ENCODE data around the gene CIITA.
A peak's percentile ranks its signal among the peaks of the same experiment; 100 is the strongest.

CIITA gene

GRCh38 chr16:10935226-10935915 is 58.4 kb downstream of the CIITA start:
- Histone ChIP-seq H3K4me1 (ENCODE audit: control insufficient read depth, insufficient read depth, low read length, poor library complexity, severe bottlenecking) (peaks cover 37% of the 10 kb centered on the region), H3K27ac (ENCODE audit: insufficient read depth, low read length, poor library complexity, severe bottlenecking) (no peak overlapping the region), H3K4me3 (ENCODE audit: insufficient read depth, low read depth, low read length, poor library complexity, severe bottlenecking) (no peak overlapping the region), H3K27me3 (replicated peaks; ENCODE audit: control insufficient read depth, insufficient read depth, low read length, poor library complexity, severe bottlenecking) (no peaks in the 10 kb centered on the region), H3K36me3 (ENCODE audit: control insufficient read depth, insufficient read depth, low read length) (peaks cover 23% of the 10 kb centered on the region), H3K9me3 (ENCODE audit: control insufficient read depth, low read length) (no peaks in the 10 kb centered on the region)
- DNase-seq: no peak

DNA sequence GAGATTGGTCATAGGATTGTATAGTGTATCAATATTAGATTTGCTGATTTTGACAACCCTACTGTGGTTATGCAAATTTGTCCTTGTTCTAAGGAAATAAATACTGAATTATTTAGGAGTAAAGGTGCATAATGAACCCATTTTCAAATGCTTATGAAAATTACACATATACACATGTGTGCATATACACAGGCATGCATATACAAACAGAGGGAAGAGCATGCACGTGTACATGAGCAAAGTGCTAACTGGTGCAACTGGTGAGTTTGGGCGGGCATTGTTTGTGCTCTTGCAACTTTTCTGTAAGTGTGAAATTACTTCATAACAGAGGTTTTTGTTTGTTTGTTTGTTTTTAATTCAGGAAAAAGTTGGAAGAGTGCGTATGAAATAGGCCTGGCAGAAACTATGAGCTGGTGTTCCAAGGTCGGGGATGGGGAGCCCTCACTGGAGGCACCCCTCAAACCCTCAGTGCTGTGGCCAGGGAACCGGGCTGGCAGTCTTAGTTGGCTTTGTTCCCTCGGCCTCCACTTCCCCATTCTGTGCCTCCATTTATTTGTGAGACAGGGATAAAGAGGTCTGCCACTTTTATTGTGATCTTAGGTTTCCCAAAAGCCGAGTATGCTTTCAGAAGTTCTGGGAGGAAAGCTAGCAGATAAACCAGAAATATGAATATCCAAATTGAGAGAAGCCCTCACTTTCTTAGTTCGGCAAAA is 59.4 kb downstream of the CIITA start:
- Histone ChIP-seq H3K27me3 (replicated peaks; ENCODE audit: control insufficient read depth, insufficient read depth, low read length, poor library complexity, severe bottlenecking) (no peaks in the 10 kb centered on the region), H3K4me1 (ENCODE audit: control insufficient read depth, insufficient read depth, low read length, poor library complexity, severe bottlenecking) (peaks cover 47% of the 10 kb centered on the region), H3K27ac (ENCODE audit: insufficient read depth, low read length, poor library complexity, severe bottlenecking) (no peak overlapping the region), H3K4me3 (ENCODE audit: insufficient read depth, low read depth, low read length, poor library complexity, severe bottlenecking) (no peak overlapping the region), H3K36me3 (ENCODE audit: control insufficient read depth, insufficient read depth, low read length) (peaks cover 18% of the 10 kb centered on the region), H3K9me3 (ENCODE audit: control insufficient read depth, low read length) (no peaks in the 10 kb centered on the region)
- no peak for DNase-seq

GRCh38 chr16:10937068-10937859 is 60.3 kb downstream of the CIITA start:
- H3K4me3 ChIP-seq (ENCODE audit: insufficient read depth, low read depth, low read length, poor library complexity, severe bottlenecking): peak overlapping the region; percentile 33
- H3K27me3 ChIP-seq (replicated peaks; ENCODE audit: control insufficient read depth, insufficient read depth, low read length, poor library complexity, severe bottlenecking): no peaks in the 10 kb centered on the region
- no peaks in the 10 kb centered on the region for H3K9me3 ChIP-seq (ENCODE audit: control insufficient read depth, low read length)
- peaks cover 47% of the 10 kb centered on the region for H3K4me1 ChIP-seq (ENCODE audit: control insufficient read depth, insufficient read depth, low read length, poor library complexity, severe bottlenecking)
- DNase-seq: no peak
- peaks cover 9% of the 10 kb centered on the region for H3K36me3 ChIP-seq (ENCODE audit: control insufficient read depth, insufficient read depth, low read length)
- no peak overlapping the region for H3K27ac ChIP-seq (ENCODE audit: insufficient read depth, low read length, poor library complexity, severe bottlenecking)

DNA sequence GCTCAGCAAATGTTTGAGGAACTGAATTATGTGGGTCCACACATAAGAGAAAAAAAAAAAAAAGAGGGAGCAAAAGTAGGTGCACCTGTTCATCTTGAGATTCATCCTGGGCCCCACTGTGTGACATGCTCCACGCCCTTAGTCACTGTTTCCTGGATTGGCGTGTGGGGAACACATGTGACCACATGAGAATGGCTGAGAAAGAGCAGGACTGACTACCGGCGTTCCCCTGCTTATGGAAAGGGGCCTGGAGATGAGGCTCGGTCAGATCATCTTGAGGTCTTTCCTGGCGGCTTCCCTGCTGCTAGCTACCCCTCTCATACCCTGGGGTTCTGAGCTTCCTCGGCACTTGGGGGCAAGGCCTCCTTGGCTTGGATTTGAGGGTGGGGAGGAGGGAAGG is 61.3 kb downstream of the CIITA start:
- H3K27ac ChIP-seq (ENCODE audit: insufficient read depth, low read length, poor library complexity, severe bottlenecking): no peak overlapping the region
- no peaks in the 10 kb centered on the region for H3K9me3 ChIP-seq (ENCODE audit: control insufficient read depth, low read length)
- H3K36me3 ChIP-seq (ENCODE audit: control insufficient read depth, insufficient read depth, low read length): peaks cover 8% of the 10 kb centered on the region
- DNase-seq: no peak
- peaks cover 52% of the 10 kb centered on the region for H3K4me1 ChIP-seq (ENCODE audit: control insufficient read depth, insufficient read depth, low read length, poor library complexity, severe bottlenecking)
- H3K4me3 ChIP-seq (ENCODE audit: insufficient read depth, low read depth, low read length, poor library complexity, severe bottlenecking): no peak overlapping the region
- H3K27me3 ChIP-seq (replicated peaks; ENCODE audit: control insufficient read depth, insufficient read depth, low read length, poor library complexity, severe bottlenecking): no peaks in the 10 kb centered on the region

DNA sequence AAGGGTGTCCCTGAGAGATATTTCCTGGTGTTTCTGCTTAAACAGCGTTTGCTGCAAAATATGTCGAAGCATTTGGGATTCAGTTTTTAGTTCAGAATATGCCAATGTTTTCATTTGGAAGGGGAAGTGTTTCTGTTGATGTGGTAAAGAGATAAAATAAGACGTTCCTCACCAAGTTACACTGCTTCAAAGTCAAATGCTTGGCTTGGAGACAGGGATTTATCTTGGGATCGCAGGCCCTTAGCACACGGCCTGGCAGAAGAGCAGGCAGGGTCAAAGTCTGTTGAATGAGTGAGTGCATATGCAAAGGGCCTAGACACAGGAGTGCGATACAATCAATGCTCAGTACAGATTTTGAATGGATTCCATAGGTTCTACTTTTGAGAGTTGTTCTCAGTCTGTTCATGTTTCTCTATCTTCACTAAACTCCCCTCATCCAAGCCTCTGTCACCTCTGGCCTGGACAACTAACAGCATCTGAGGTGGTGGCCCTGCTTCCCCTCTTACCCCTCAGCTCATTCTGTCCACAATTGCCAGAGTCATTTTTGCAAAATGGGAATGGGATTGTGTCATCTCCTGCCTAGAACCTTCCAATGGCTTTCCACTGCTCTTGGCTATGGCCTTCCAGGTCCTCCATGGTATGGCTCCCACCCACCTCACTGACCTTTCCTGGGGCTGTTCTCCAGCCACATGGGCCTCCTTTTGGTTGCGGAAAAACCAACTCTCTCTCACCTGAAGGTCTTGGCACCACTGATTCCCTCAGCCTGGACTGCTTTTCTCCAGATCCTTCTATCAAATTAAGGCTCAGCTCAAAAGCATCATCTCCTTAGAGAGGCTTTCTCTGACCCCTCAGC is 62.0 kb downstream of the CIITA start:
- no peak overlapping the region for H3K27ac ChIP-seq (ENCODE audit: insufficient read depth, low read length, poor library complexity, severe bottlenecking)
- peak overlapping the region; percentile 4 for H3K4me3 ChIP-seq (ENCODE audit: insufficient read depth, low read depth, low read length, poor library complexity, severe bottlenecking)
- H3K4me1 ChIP-seq (ENCODE audit: control insufficient read depth, insufficient read depth, low read length, poor library complexity, severe bottlenecking): peaks cover 52% of the 10 kb centered on the region
- H3K36me3 ChIP-seq (ENCODE audit: control insufficient read depth, insufficient read depth, low read length): peaks cover 2% of the 10 kb centered on the region
- no peaks in the 10 kb centered on the region for H3K9me3 ChIP-seq (ENCODE audit: control insufficient read depth, low read length)
- no peaks in the 10 kb centered on the region for H3K27me3 ChIP-seq (replicated peaks; ENCODE audit: control insufficient read depth, insufficient read depth, low read length, poor library complexity, severe bottlenecking)
- DNase-seq: no peak

DNA sequence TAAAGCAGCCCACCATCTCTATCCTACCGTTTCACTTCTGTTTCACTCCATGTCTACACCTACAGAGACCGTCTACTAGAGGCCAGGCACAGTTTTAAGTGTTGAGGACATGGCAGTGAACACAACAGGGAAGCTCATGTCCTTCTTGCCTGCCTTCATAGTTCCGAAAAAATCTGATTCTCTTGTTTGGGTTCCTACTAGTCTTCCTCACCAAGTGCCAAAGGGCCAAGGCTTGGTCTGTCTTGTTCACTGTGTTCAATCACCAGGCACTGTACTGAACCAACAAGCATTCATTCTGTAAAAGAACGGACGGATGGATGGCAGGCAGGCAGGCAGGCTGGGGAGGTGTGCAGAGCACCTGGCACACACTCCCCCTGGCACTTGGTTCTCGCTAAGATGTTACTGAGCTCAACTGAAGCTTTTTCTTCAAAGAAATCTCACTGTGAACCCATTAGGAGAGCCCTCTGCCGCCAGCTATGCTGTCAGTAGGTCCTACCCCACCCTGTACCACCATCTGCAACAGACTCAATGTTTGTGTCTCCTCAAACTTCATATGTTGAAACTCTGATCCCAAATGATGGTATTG is 62.7 kb downstream of the CIITA start:
- peaks cover 50% of the 10 kb centered on the region for H3K4me1 ChIP-seq (ENCODE audit: control insufficient read depth, insufficient read depth, low read length, poor library complexity, severe bottlenecking)
- H3K27me3 ChIP-seq (replicated peaks; ENCODE audit: control insufficient read depth, insufficient read depth, low read length, poor library complexity, severe bottlenecking): no peaks in the 10 kb centered on the region
- peak overlapping the region; percentile 63 for H3K4me3 ChIP-seq (ENCODE audit: insufficient read depth, low read depth, low read length, poor library complexity, severe bottlenecking)
- no peaks in the 10 kb centered on the region for H3K36me3 ChIP-seq (ENCODE audit: control insufficient read depth, insufficient read depth, low read length)
- DNase-seq: no peak
- no peak overlapping the region for H3K27ac ChIP-seq (ENCODE audit: insufficient read depth, low read length, poor library complexity, severe bottlenecking)
- H3K9me3 ChIP-seq (ENCODE audit: control insufficient read depth, low read length): no peaks in the 10 kb centered on the region

GRCh38 chr16:10940501-10941079 is 63.6 kb downstream of the CIITA start:
- peak overlapping the region; percentile 33 for H3K27ac ChIP-seq (ENCODE audit: insufficient read depth, low read length, poor library complexity, severe bottlenecking)
- H3K9me3 ChIP-seq (ENCODE audit: control insufficient read depth, low read length): no peaks in the 10 kb centered on the region
- no peaks in the 10 kb centered on the region for H3K36me3 ChIP-seq (ENCODE audit: control insufficient read depth, insufficient read depth, low read length)
- no peaks in the 10 kb centered on the region for H3K27me3 ChIP-seq (replicated peaks; ENCODE audit: control insufficient read depth, insufficient read depth, low read length, poor library complexity, severe bottlenecking)
- DNase-seq: no peak
- H3K4me1 ChIP-seq (ENCODE audit: control insufficient read depth, insufficient read depth, low read length, poor library complexity, severe bottlenecking): peaks cover 58% of the 10 kb centered on the region
- peak overlapping the region; percentile 63 for H3K4me3 ChIP-seq (ENCODE audit: insufficient read depth, low read depth, low read length, poor library complexity, severe bottlenecking)

GRCh38 chr16:10941127-10941933 is 64.3 kb downstream of the CIITA start:
- peak overlapping the region; percentile 63 for H3K4me3 ChIP-seq (ENCODE audit: insufficient read depth, low read depth, low read length, poor library complexity, severe bottlenecking)
- DNase-seq: no peak
- H3K9me3 ChIP-seq (ENCODE audit: control insufficient read depth, low read length): no peaks in the 10 kb centered on the region
- no peaks in the 10 kb centered on the region for H3K36me3 ChIP-seq (ENCODE audit: control insufficient read depth, insufficient read depth, low read length)
- peak overlapping the region; percentile 55 for H3K27ac ChIP-seq (ENCODE audit: insufficient read depth, low read length, poor library complexity, severe bottlenecking)
- H3K4me1 ChIP-seq (ENCODE audit: control insufficient read depth, insufficient read depth, low read length, poor library complexity, severe bottlenecking): peaks cover 59% of the 10 kb centered on the region
- no peaks in the 10 kb centered on the region for H3K27me3 ChIP-seq (replicated peaks; ENCODE audit: control insufficient read depth, insufficient read depth, low read length, poor library complexity, severe bottlenecking)
